H1 (cell line): Measurements from ENCODE around the gene DYNLRB1. TPM values are rescaled to one million over a fixed set of nuclear protein-coding genes. Genes with fewer than 3 reads are reported as not detected.
A peak's percentile ranks its signal among the peaks of the same experiment; 100 is the strongest.

Experiments used
- BCL11A ChIP-seq, 2 experiments: IDR thresholded peaks; one replicate each; pipeline ENCODE4 v1.6.1; 2011; ENCODE audit warnings: low read depth in 2 of 2, low read length in 2 of 2, mild to moderate bottlenecking in 2 of 2
- CHD1 ChIP-seq: IDR thresholded peaks from 2 replicates; pipeline ENCODE4 v1.6.1; 2012; ENCODE audit warnings: low read depth, low read length, improper control_type of control experiment
- CHD2 ChIP-seq: IDR thresholded peaks from 2 replicates; pipeline ENCODE4 v1.6.1; 2012; ENCODE audit warnings: low read length, improper control_type of control experiment
- EZH2 ChIP-seq: fragments of 200-600 bp; sonication (generic); IDR thresholded peaks from 2 replicates; pipeline ENCODE4 v1.7.1; 2012; ENCODE audit warnings: low read depth, mild to moderate bottlenecking, moderate library complexity, low read length, inconsistent platforms; ENCODE audit not compliant: severe bottlenecking
- GABPA ChIP-seq: IDR thresholded peaks from 2 replicates; pipeline ENCODE4 v1.6.1; 2011; ENCODE audit warnings: mild to moderate bottlenecking, low read length, moderate library complexity, borderline replicate concordance; ENCODE audit not compliant: insufficient read depth
- HDAC2 ChIP-seq, 2 experiments: fragments of 300-600 bp in 1 of 2; sonication (generic) in 1 of 2; IDR thresholded peaks; 2 replicates each; pipeline ENCODE4 v1.6.1; 2011 to 2012; ENCODE audit warnings: low read depth in 2 of 2, low read length in 2 of 2, mild to moderate bottlenecking in 2 of 2, moderate library complexity in 2 of 2, borderline replicate concordance in 1 of 2, inconsistent platforms in 1 of 2
- KDM1A ChIP-seq: fragments of 200-600, 300-600 bp; sonication (generic); IDR thresholded peaks from 2 replicates; pipeline ENCODE4 v1.7.1; 2016; ENCODE audit warnings: mild to moderate bottlenecking, low read length, borderline replicate concordance
- NANOG ChIP-seq: IDR thresholded peaks from 2 replicates; pipeline ENCODE4 v1.6.1; 2011; ENCODE audit warnings: low read length, low read depth, mild to moderate bottlenecking, inconsistent platforms; ENCODE audit not compliant: insufficient read depth, poor library complexity, severe bottlenecking
- RBBP5 ChIP-seq: IDR thresholded peaks from 2 replicates; pipeline ENCODE4 v1.7.1; 2012; ENCODE audit warnings: low read depth, mild to moderate bottlenecking, inconsistent platforms, low read length, moderate library complexity, borderline replicate concordance
- RNF2 ChIP-seq: fragments of 200-900, 300-1000 bp; sonication (generic); IDR thresholded peaks from 2 replicates; pipeline ENCODE4 v1.7.1; 2016; ENCODE audit warnings: borderline replicate concordance, low read depth, mild to moderate bottlenecking, antibody characterized with exemption, low read length; ENCODE audit not compliant: poor library complexity, severe bottlenecking; ENCODE audit errors: missing control alignments
- SAP30 ChIP-seq: fragments of 300-600 bp; sonication (generic); IDR thresholded peaks from 2 replicates; pipeline ENCODE4 v1.7.1; 2012; ENCODE audit warnings: low read length, moderate library complexity, mild to moderate bottlenecking, inconsistent platforms; ENCODE audit not compliant: insufficient read depth, insufficient replicate concordance
- SIX5 ChIP-seq: IDR thresholded peaks from 2 replicates; pipeline ENCODE4 v1.6.1; 2011; ENCODE audit warnings: mild to moderate bottlenecking, low read depth, low read length
- SP1 ChIP-seq: IDR thresholded peaks from 2 replicates; pipeline ENCODE4 v1.6.1; 2011; ENCODE audit warnings: low read depth, low read length
- SP2 ChIP-seq: IDR thresholded peaks from 2 replicates; pipeline ENCODE4 v1.6.1; 2012; ENCODE audit warnings: mild to moderate bottlenecking, low read length, inconsistent platforms
- TEAD4 ChIP-seq: IDR thresholded peaks from 2 replicates; pipeline ENCODE4 v1.6.1; 2012; ENCODE audit warnings: low read depth, low read length, inconsistent platforms, mixed read lengths
- polyA plus RNA-seq, 7 experiments: library from polyadenylated mRNA; depleted of rRNA in 3 of 7; stranded (reverse) in 5 of 7; unstranded in 2 of 7; fragments of >200 nt in 5 of 7; fragments of 200-250 nt in 2 of 7; gene quantifications; 1 replicate in 5 of 7; 2 replicates in 1 of 7; 4 replicates in 1 of 7; pipeline versions ENCODE4 v1.2.1 to v1.2.3, GENCODE V29; 2011 to 2013; ENCODE audit warnings: missing spikeins in 2 of 7, mixed read lengths in 2 of 7
- total RNA-seq: library from RNA; stranded (reverse); fragmentation: NEBNext Ultra II Directional; extraction: Animal tissue kit (Norgen Biotek cat#: 25700); gene quantifications from 2 replicates; pipeline ENCODE4 v1.2.1, GENCODE V29; 2021
- TF ChIP-seq, protein P1 (sequence below), 3 experiments: IDR thresholded peaks; 1 replicate in 2 of 3; 2 replicates in 1 of 3; pipeline versions ENCODE4 v1.5.1 to v1.6.1; 2011; ENCODE audit warnings: low read length in 3 of 3, mild to moderate bottlenecking in 3 of 3, inconsistent platforms in 2 of 3, low read depth in 1 of 3, moderate library complexity in 1 of 3; ENCODE audit not compliant: insufficient read depth in 1 of 3; ENCODE audit errors: control extremely low read depth in 1 of 3

DYNLRB1 gene
- total and polyA plus RNA-seq, 2 of the 8 experiments (the other 6 are each of a cell fraction or from before 2014, with no cell fraction given): 109 to 214 TPM

- no peak for TF ChIP-seq NANOG
- 0 out of 2 replicates have a peak, but pooled peaks have one; percentile 21 for TF ChIP-seq SP1
- TF ChIP-seq RBBP5: 0 out of 2 replicates have a peak, but pooled peaks have one; percentile 27
- no peak for TF ChIP-seq RNF2
- no peak for TF ChIP-seq SP2
- TF ChIP-seq HDAC2 (IDR thresholded peaks at IDR 0.05; ENCODE audit: borderline replicate concordance in 1 of 2, low read depth in 2 of 2, low read length in 2 of 2): no peak; a peak in 1 of 4 replicates
- no peak for TF ChIP-seq KDM1A
- no peak for TF ChIP-seq SIX5
- TF ChIP-seq CHD2: no peak
- no peak for TF ChIP-seq EZH2
- peak; percentile 43 for TF ChIP-seq SAP30
- TF ChIP-seq, protein P1, sequence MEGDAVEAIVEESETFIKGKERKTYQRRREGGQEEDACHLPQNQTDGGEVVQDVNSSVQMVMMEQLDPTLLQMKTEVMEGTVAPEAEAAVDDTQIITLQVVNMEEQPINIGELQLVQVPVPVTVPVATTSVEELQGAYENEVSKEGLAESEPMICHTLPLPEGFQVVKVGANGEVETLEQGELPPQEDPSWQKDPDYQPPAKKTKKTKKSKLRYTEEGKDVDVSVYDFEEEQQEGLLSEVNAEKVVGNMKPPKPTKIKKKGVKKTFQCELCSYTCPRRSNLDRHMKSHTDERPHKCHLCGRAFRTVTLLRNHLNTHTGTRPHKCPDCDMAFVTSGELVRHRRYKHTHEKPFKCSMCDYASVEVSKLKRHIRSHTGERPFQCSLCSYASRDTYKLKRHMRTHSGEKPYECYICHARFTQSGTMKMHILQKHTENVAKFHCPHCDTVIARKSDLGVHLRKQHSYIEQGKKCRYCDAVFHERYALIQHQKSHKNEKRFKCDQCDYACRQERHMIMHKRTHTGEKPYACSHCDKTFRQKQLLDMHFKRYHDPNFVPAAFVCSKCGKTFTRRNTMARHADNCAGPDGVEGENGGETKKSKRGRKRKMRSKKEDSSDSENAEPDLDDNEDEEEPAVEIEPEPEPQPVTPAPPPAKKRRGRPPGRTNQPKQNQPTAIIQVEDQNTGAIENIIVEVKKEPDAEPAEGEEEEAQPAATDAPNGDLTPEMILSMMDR (IDR thresholded peaks at IDR 0.05; ENCODE audit: control extremely low read depth in 1 of 3, insufficient read depth in 1 of 3, low read depth in 1 of 3, low read length in 3 of 3): no peak
- TF ChIP-seq TEAD4: no peak
- TF ChIP-seq BCL11A (IDR thresholded peaks at IDR 0.05; ENCODE audit: low read depth in 2 of 2, low read length in 2 of 2): no peak
- no peak for TF ChIP-seq CHD1
- TF ChIP-seq GABPA: no peak
These were observed 557 bp upstream of the DYNLRB1 start (continued) for GRCh38 chr20:34515484-34516246.
